ENCODE data around the gene CDC20. TPM values are rescaled to one million over a fixed set of nuclear protein-coding genes. Genes with fewer than 3 reads are reported as not detected.

CDC20 gene
- total and polyA plus RNA-seq, 2 of the 8 experiments (the other 6 are each of a cell fraction or from before 2014, with no cell fraction given), result 214 to 221 TPM

- Histone ChIP-seq H4K20me1 (replicated peaks in 1 of 2; ENCODE audit: control insufficient read depth in 1 of 2, insufficient read depth in 2 of 2, low read length in 2 of 2) (peaks cover 10 to 21% of the 10 kb centered on the region in 2 experiments), H3K56ac (replicated peaks; ENCODE audit: insufficient read length, low read depth, low read length) (no peak overlapping the region), H4K8ac (ENCODE audit: extremely low read depth, insufficient read depth, low read length) (no peak overlapping the region), H2BK20ac (ENCODE audit: low read length) (no peak overlapping the region), H3K4me1 (replicated peaks in 1 of 4; ENCODE audit: control insufficient read depth in 3 of 4, insufficient read depth in 4 of 4, low read length in 3 of 4) (peaks cover 12 to 35% (median 20%) of the 10 kb centered on the region in 4 experiments), H2AK5ac (ENCODE audit: low read depth, low read length) (no peak overlapping the region), H2BK15ac (ENCODE audit: low read length) (no peak overlapping the region), H3K14ac (ENCODE audit: insufficient read length) (no peak overlapping the region), H3K36me3 (ENCODE audit: control insufficient read depth in 2 of 4, insufficient read depth in 4 of 4, low read length in 3 of 4) (peaks cover 21 to 58% (median 35%) of the 10 kb centered on the region in 4 experiments), H4K91ac (replicated peaks; ENCODE audit: insufficient read length, low read length) (no peak overlapping the region), H3K4me2 (ENCODE audit: insufficient read depth in 1 of 2, low read depth in 2 of 2, low read length in 2 of 2) (no peak overlapping the region), H3K27ac (ENCODE audit: low read depth, low read length) (no peak overlapping the region), H4K5ac (ENCODE audit: insufficient read length, low read depth, low read length) (no peak overlapping the region), H2BK120ac (replicated peaks; ENCODE audit: low read depth, low read length) (no peak overlapping the region), H3K23ac (ENCODE audit: insufficient read length) (no peak overlapping the region), H2AFZ (ENCODE audit: low read length) (no peak overlapping the region), H3K27me3 (replicated peaks in 1 of 4; ENCODE audit: control insufficient read depth in 3 of 4, extremely low read depth in 1 of 4, insufficient read depth in 3 of 4, low read length in 3 of 4) (no peaks in the 10 kb centered on the region), H3K9ac (replicated peaks in 1 of 4; ENCODE audit: extremely low read depth in 1 of 4, low read depth in 3 of 4, low read length in 3 of 4) (no peak overlapping the region), H3K23me2 (ENCODE audit: low read depth, low read length) (peaks cover 17% of the 10 kb centered on the region), H2BK12ac (ENCODE audit: low read depth, low read length) (no peak overlapping the region), H3K18ac (ENCODE audit: extremely low read depth, low read length) (no peak overlapping the region), H3K79me1 (ENCODE audit: low read depth, low read length) (peaks cover 19% of the 10 kb centered on the region), H3K9me3 (ENCODE audit: insufficient read depth in 2 of 2, low read depth in 1 of 2, low read length in 1 of 2) (no peaks in the 10 kb centered on the region), H2BK5ac (ENCODE audit: low read depth, low read length) (no peak overlapping the region; the same call in 1 of the 2 replicates), H3K4ac (replicated peaks; ENCODE audit: insufficient read length, low read depth, low read length) (no peak overlapping the region), H3K4me3 (ENCODE audit: extremely low read depth in 1 of 4, insufficient read depth in 2 of 4, low read depth in 3 of 4, low read length in 4 of 4) (no peak overlapping the region), H3K79me2 (ENCODE audit: control insufficient read depth in 1 of 2, insufficient read depth in 2 of 2, low read length in 2 of 2) (peaks cover 10 to 27% of the 10 kb centered on the region in 2 experiments)
- CTCF ChIA-PET (ENCODE audit: partially characterized antibody), result interaction anchor here (0.6 to 1.3 kb wide), 4 partner anchors 14 to 128 kb away, joined by 3 to 5 read pairs (median 4); no protein-coding TSS in a partner anchor
- TF ChIP-seq POLR2A (IDR thresholded peaks at IDR 0.05; ENCODE audit: control extremely low read depth in 1 of 2, low read depth in 2 of 2, low read length in 2 of 2) (peak in 1 of 2 experiments; percentile 23; a peak in 1 of 3 replicates), CTCF (IDR thresholded peaks at IDR 0.05; ENCODE audit: control extremely low read depth in 1 of 3, insufficient read depth in 1 of 3, low read depth in 1 of 3, low read length in 3 of 3) (no peak)
- FAIRE-seq, result no peak
- POLR2A ChIA-PET (ENCODE audit: partially characterized antibody), result interaction anchor here (0.6 to 2.6 kb wide), 6 partner anchors 11 to 218 kb away, joined by 3 to 14 read pairs (median 3); no protein-coding TSS in a partner anchor
- 82% methylated on average over 5 of the region's 5 CpGs; no CpG with 5 or more reads in 1 of the 2 experiments for WGBS, 2 experiments (ENCODE audit: extremely low coverage in 1 of 2, insufficient coverage in 1 of 2, insufficient read length in 1 of 2, insufficient replicate concordance in 2 of 2, low coverage in 1 of 2, low lambda C conversion rate in 2 of 2, missing lambda C conversion rate in 1 of 2)
- no peak for DNase-seq (ENCODE audit: low read depth in 1 of 2, low spot score in 2 of 2)
These were observed 5.2 kb downstream of the CDC20 start for GRCh38 chr1:43363935-43364525.

Measured in H1 (cell line).